Measurements from ENCODE around the gene SLC5A4. TPM values are rescaled to one million over a fixed set of nuclear protein-coding genes. Genes with fewer than 3 reads are reported as not detected.

SLC5A4 gene
- total and polyA plus RNA-seq, 8 donors = 0.29 to 3.3 (median 0.58) TPM; not detected in 5

- Histone ChIP-seq H3K9me3 (no peaks in the 10 kb centered on the region), H3K27ac (no peak overlapping the region), H3K36me3 (no peaks in the 10 kb centered on the region), H3K4me3 (no peak overlapping the region), H3K4me1 (peaks cover 0 to 7% (median 3%) of the 10 kb centered on the region in 4 donors), H3K27me3 (peaks cover 0 to 18% (median 0%) of the 10 kb centered on the region in 3 donors)
- intact Hi-C loops (cut with DNase I; ENCODE audit: low total_unique reads) = no loop called here
- no peak for DNase-seq
- 62 to 82% (median 75%) methylated on average over 7 of the region's 7 CpGs for WGBS, 5 donors
- no peak for TF ChIP-seq EP300 (IDR thresholded peaks at IDR 0.05)
- no peak for TF ChIP-seq POLR2AphosphoS5 (IDR thresholded peaks at IDR 0.05)
Measured at GRCh38 chr22:32211011-32211410, 44.1 kb downstream of the SLC5A4 start.

- DNase-seq = no peak
- H3K9me3 ChIP-seq = no peaks in the 10 kb centered on the region
- H3K4me1 ChIP-seq = peaks cover 0 to 15% (median 4%) of the 10 kb centered on the region in 4 donors
- WGBS, 5 donors = 81 to 97% (median 91%) methylated on average over 3 of the region's 3 CpGs
- no peak for TF ChIP-seq EP300 (IDR thresholded peaks at IDR 0.05)
- no peak for TF ChIP-seq POLR2A (IDR thresholded peaks at IDR 0.05)
- no peak for TF ChIP-seq CTCF (IDR thresholded peaks at IDR 0.05)
- no peak for TF ChIP-seq POLR2AphosphoS5 (IDR thresholded peaks at IDR 0.05)
- H3K36me3 ChIP-seq = no peaks in the 10 kb centered on the region
- H3K27me3 ChIP-seq = peaks cover 8 to 42% (median 10%) of the 10 kb centered on the region in 3 donors
- H3K4me3 ChIP-seq = no peak overlapping the region
- H3K27ac ChIP-seq = no peak overlapping the region
- intact Hi-C loops (cut with DNase I; ENCODE audit: low total_unique reads) = no loop called here
Measured at GRCh38 chr22:32208681-32209080, 46.5 kb downstream of the SLC5A4 start.

- peaks cover 12 to 48% (median 16%) of the 10 kb centered on the region in 3 donors for H3K27me3 ChIP-seq
- no peak for TF ChIP-seq CTCF (IDR thresholded peaks at IDR 0.05)
- no peak for TF ChIP-seq POLR2AphosphoS5 (IDR thresholded peaks at IDR 0.05)
- no peak for TF ChIP-seq POLR2A (IDR thresholded peaks at IDR 0.05)
- no peak for TF ChIP-seq EP300 (IDR thresholded peaks at IDR 0.05)
- intact Hi-C loops (cut with DNase I; ENCODE audit: low total_unique reads) = no loop called here
- no peak overlapping the region for H3K4me3 ChIP-seq
- no peaks in the 10 kb centered on the region for H3K9me3 ChIP-seq
- H3K4me1 ChIP-seq = peaks cover 0 to 22% (median 8%) of the 10 kb centered on the region in 4 donors
- H3K27ac ChIP-seq = no peak overlapping the region
- H3K36me3 ChIP-seq = no peaks in the 10 kb centered on the region
- DNase-seq = no peak
- 80 to 100% (median 89%) methylated on average over 3 to 4 of the region's 4 CpGs for WGBS, 5 donors
Measured at GRCh38 chr22:32207971-32208480, 47.1 kb downstream of the SLC5A4 start.

- 68 to 75% (median 70%) methylated on average over 15 to 22 of the region's 22 CpGs for WGBS, 5 donors
- no peaks in the 10 kb centered on the region for H3K36me3 ChIP-seq
- H3K4me1 ChIP-seq = peaks cover 0 to 32% (median 14%) of the 10 kb centered on the region in 4 donors
- H3K4me3 ChIP-seq = no peak overlapping the region
- peaks cover 12 to 49% (median 22%) of the 10 kb centered on the region in 3 donors for H3K27me3 ChIP-seq
- no peak overlapping the region for H3K27ac ChIP-seq
- TF ChIP-seq POLR2A (IDR thresholded peaks at IDR 0.05) (no peak), EP300 (IDR thresholded peaks at IDR 0.05) (no peak), CTCF (IDR thresholded peaks at IDR 0.05) (peak in 5 of 7 experiments; percentile 39 to 60 (median 42))
- intact Hi-C loops (cut with DNase I; ENCODE audit: low total_unique reads) = no loop called here
- peak; percentile 51 to 63 for DNase-seq
- no peaks in the 10 kb centered on the region for H3K9me3 ChIP-seq
Measured at GRCh38 chr22:32206774-32207758, 48.1 kb downstream of the SLC5A4 start.
